PC-3 (cell line): ENCODE measurements around the gene CLIC5.

Experiments used
- CTCF ChIP-seq: fragments of 300-600 bp; sonication (generic); conservative IDR thresholded peaks from 2 replicates; pipeline ENCODE4 v1.5.1; 2017; ENCODE audit warnings: antibody characterized with exemption, low read depth, mild to moderate bottlenecking, low read length
- EZH2 ChIP-seq: fragments of 300-600 bp; sonication (generic); IDR thresholded peaks from one replicate; pipeline ENCODE4 v1.6.1; 2017; ENCODE audit warnings: antibody characterized with exemption, mild to moderate bottlenecking, low read length; ENCODE audit not compliant: unreplicated experiment
- EZH2phosphoT487 ChIP-seq: fragments of 300-600 bp; sonication (generic); IDR thresholded peaks from 2 replicates; pipeline ENCODE4 v1.6.1; 2018; ENCODE audit warnings: mild to moderate bottlenecking, antibody characterized with exemption, low read length, borderline replicate concordance

GRCh38 chr6:46036911-46037310 lies 21.3 kb upstream of the CLIC5 start:
- TF ChIP-seq CTCF: no peak
- TF ChIP-seq EZH2: no peak
- no peak for TF ChIP-seq EZH2phosphoT487
